Measurements from ENCODE around the gene IFNA1.
A peak's percentile ranks its signal among the peaks of the same experiment; 100 is the strongest.
"Not testable (repeated sequence)": the region's sequence is repeated elsewhere in the genome, so short reads cannot be mapped to it uniquely, and the experiment has no call there.

Gene IFNA1

GRCh38 chr9:21429191-21429590, 11.0 kb upstream of the IFNA1 start:
- Mint-ChIP-seq H3K4me1 (no peaks in the 10 kb centered on the region), H3K27me3 (peaks cover 14% of the 10 kb centered on the region), H3K9me3 (no peaks in the 10 kb centered on the region), H3K4me3 (no peak overlapping the region), H3K36me3 (no peaks in the 10 kb centered on the region), H3K27ac (no peak overlapping the region)

GRCh38 chr9:21432672-21433425, 7.4 kb upstream of the IFNA1 start:
- H3K27ac Mint-ChIP-seq = no peak overlapping the region
- H3K4me1 Mint-ChIP-seq = no peaks in the 10 kb centered on the region
- no peak overlapping the region for H3K4me3 Mint-ChIP-seq
- H3K36me3 Mint-ChIP-seq = no peaks in the 10 kb centered on the region
- H3K9me3 Mint-ChIP-seq = no peaks in the 10 kb centered on the region
- H3K27me3 Mint-ChIP-seq = peaks cover 13% of the 10 kb centered on the region

- H3K4me1 Mint-ChIP-seq = no peaks in the 10 kb centered on the region
- peaks cover 13% of the 10 kb centered on the region for H3K27me3 Mint-ChIP-seq
- H3K4me3 Mint-ChIP-seq = no peak overlapping the region
- no peak overlapping the region for H3K27ac Mint-ChIP-seq
- H3K36me3 Mint-ChIP-seq = no peaks in the 10 kb centered on the region
- H3K9me3 Mint-ChIP-seq = no peaks in the 10 kb centered on the region
Measured at GRCh38 chr9:21434202-21435014, 5.8 kb upstream of the IFNA1 start.

GRCh38 chr9:21435015-21435383, 5.2 kb upstream of the IFNA1 start:
- H3K4me1 Mint-ChIP-seq, H3K9me3 Mint-ChIP-seq, H3K4me3 Mint-ChIP-seq, H3K36me3 Mint-ChIP-seq: not testable (repeated sequence)
- Mint-ChIP-seq H3K27me3 (peaks cover 13% of the 10 kb centered on the region), H3K27ac (peak overlapping the region; percentile 2)

- no peaks in the 10 kb centered on the region for H3K27me3 Mint-ChIP-seq
Measured at GRCh38 chr9:21443849-21444625, 3.8 kb downstream of the IFNA1 start.

GRCh38 chr9:21449312-21449711, 9.1 kb downstream of the IFNA1 start:
- H3K27me3 Mint-ChIP-seq, H3K4me1 Mint-ChIP-seq, H3K9me3 Mint-ChIP-seq, H3K27ac Mint-ChIP-seq, H3K4me3 Mint-ChIP-seq, H3K36me3 Mint-ChIP-seq: not testable (repeated sequence)

More at GRCh38 chr9:21443849-21444625, 3.8 kb downstream of the IFNA1 start:
- Mint-ChIP-seq H3K36me3 (no peaks in the 10 kb centered on the region), H3K4me3 (peak overlapping the region; percentile 57), H3K27ac (peak overlapping the region; percentile 68), H3K9me3 (no peaks in the 10 kb centered on the region), H3K4me1 (peaks cover 22% of the 10 kb centered on the region)

- no peaks in the 10 kb centered on the region for H3K9me3 Mint-ChIP-seq
- H3K4me3 Mint-ChIP-seq = no peak overlapping the region
- H3K27ac Mint-ChIP-seq = no peak overlapping the region
- no peaks in the 10 kb centered on the region for H3K4me1 Mint-ChIP-seq
- H3K36me3 Mint-ChIP-seq = no peaks in the 10 kb centered on the region
- peaks cover 1% of the 10 kb centered on the region for H3K27me3 Mint-ChIP-seq
Measured at GRCh38 chr9:21450733-21451394, 10.6 kb downstream of the IFNA1 start.

- H3K4me1 Mint-ChIP-seq = no peaks in the 10 kb centered on the region
- no peak overlapping the region for H3K27ac Mint-ChIP-seq
- H3K36me3 Mint-ChIP-seq = no peaks in the 10 kb centered on the region
- H3K4me3 Mint-ChIP-seq = no peak overlapping the region
- peaks cover 1% of the 10 kb centered on the region for H3K27me3 Mint-ChIP-seq
- no peaks in the 10 kb centered on the region for H3K9me3 Mint-ChIP-seq
Measured at GRCh38 chr9:21452681-21453080, 12.4 kb downstream of the IFNA1 start.

GRCh38 chr9:21454149-21454548, 13.9 kb downstream of the IFNA1 start:
- H3K36me3 Mint-ChIP-seq = no peaks in the 10 kb centered on the region
- peaks cover 1% of the 10 kb centered on the region for H3K27me3 Mint-ChIP-seq
- no peak overlapping the region for H3K4me3 Mint-ChIP-seq
- no peaks in the 10 kb centered on the region for H3K9me3 Mint-ChIP-seq
- H3K4me1 Mint-ChIP-seq = no peaks in the 10 kb centered on the region
- H3K27ac Mint-ChIP-seq = no peak overlapping the region

- H3K27me3 Mint-ChIP-seq = peaks cover 1% of the 10 kb centered on the region
- H3K27ac Mint-ChIP-seq = no peak overlapping the region
- no peaks in the 10 kb centered on the region for H3K36me3 Mint-ChIP-seq
- H3K4me3 Mint-ChIP-seq = no peak overlapping the region
- no peaks in the 10 kb centered on the region for H3K9me3 Mint-ChIP-seq
- H3K4me1 Mint-ChIP-seq = no peaks in the 10 kb centered on the region
Measured at GRCh38 chr9:21455320-21455719, 15.1 kb downstream of the IFNA1 start.

- Mint-ChIP-seq H3K36me3 (peaks cover 6% of the 10 kb centered on the region), H3K27ac (no peak overlapping the region), H3K9me3 (no peaks in the 10 kb centered on the region), H3K4me3 (no peak overlapping the region), H3K27me3 (peaks cover 2% of the 10 kb centered on the region), H3K4me1 (peaks cover 4% of the 10 kb centered on the region)
Measured at GRCh38 chr9:21461377-21461776, 21.1 kb downstream of the IFNA1 start.

- Mint-ChIP-seq H3K4me3 (no peak overlapping the region), H3K27me3 (peaks cover 2% of the 10 kb centered on the region), H3K36me3 (peaks cover 6% of the 10 kb centered on the region), H3K4me1 (peaks cover 8% of the 10 kb centered on the region), H3K27ac (no peak overlapping the region), H3K9me3 (no peaks in the 10 kb centered on the region)
Measured at GRCh38 chr9:21465138-21465537, 24.9 kb downstream of the IFNA1 start.

GRCh38 chr9:21465859-21466518, 25.8 kb downstream of the IFNA1 start:
- Mint-ChIP-seq H3K27ac (no peak overlapping the region), H3K4me1 (peaks cover 8% of the 10 kb centered on the region), H3K27me3 (peaks cover 2% of the 10 kb centered on the region), H3K9me3 (no peaks in the 10 kb centered on the region), H3K4me3 (no peak overlapping the region), H3K36me3 (peaks cover 6% of the 10 kb centered on the region)

GRCh38 chr9:21470126-21470525, 29.9 kb downstream of the IFNA1 start:
- H3K9me3 Mint-ChIP-seq = no peaks in the 10 kb centered on the region
- no peak overlapping the region for H3K4me3 Mint-ChIP-seq
- no peaks in the 10 kb centered on the region for H3K27me3 Mint-ChIP-seq
- no peaks in the 10 kb centered on the region for H3K36me3 Mint-ChIP-seq
- H3K4me1 Mint-ChIP-seq = peaks cover 8% of the 10 kb centered on the region
- H3K27ac Mint-ChIP-seq = no peak overlapping the region

GRCh38 chr9:21473236-21473635, 33.0 kb downstream of the IFNA1 start:
- Mint-ChIP-seq H3K4me3 (no peak overlapping the region), H3K9me3 (no peaks in the 10 kb centered on the region), H3K36me3 (no peaks in the 10 kb centered on the region), H3K27ac (no peak overlapping the region), H3K4me1 (peaks cover 3% of the 10 kb centered on the region), H3K27me3 (no peaks in the 10 kb centered on the region)
